Breast epithelium (tissue), 4 donors: ENCODE measurements around the gene ELL. TPM values are rescaled to one million over a fixed set of nuclear protein-coding genes. Genes with fewer than 3 reads are reported as not detected.

Source experiments
- DNase-seq, 2 donors: peaks; one replicate each; pipeline ENCODE4 v3.0.0-alpha.2; 2019; ENCODE audit warnings: low spot score in 2 of 2
- H3K27ac ChIP-seq, 2 donors: fragments of 200-600 bp; sonication (generic) in 1 of 2; one replicate each; pipeline ENCODE4 v1.5.1; 2016 to 2019; ENCODE audit warnings: mild to moderate bottlenecking in 1 of 2
- H3K27me3 ChIP-seq, 2 donors: fragments of 200-600 bp; sonication (generic) in 1 of 2; one replicate each; pipeline versions ENCODE4 v1.5.1 to v1.6.0; 2017 to 2019; ENCODE audit warnings: control low read depth in 1 of 2, mild to moderate bottlenecking in 1 of 2
- H3K36me3 ChIP-seq: fragments of 200-600 bp; one replicate; pipeline ENCODE4 v1.5.1; 2019
- H3K4me1 ChIP-seq, 2 donors: fragments of 200-600 bp; sonication (generic); one replicate each; pipeline ENCODE4 v1.5.1; 2016 to 2019; ENCODE audit warnings: control low read depth in 1 of 2
- H3K4me3 ChIP-seq, 3 donors: fragments of 200-600 bp; sonication (generic); 1 replicate in 2 of 3; 2 replicates in 1 of 3; pipeline ENCODE4 v1.5.1; 2016 to 2019; ENCODE audit warnings: mild to moderate bottlenecking in 3 of 3, moderate library complexity in 2 of 3
- H3K9me3 ChIP-seq, 2 donors: fragments of 200-600 bp; sonication (generic) in 1 of 2; one replicate each; pipeline ENCODE4 v1.5.1; 2016 to 2019; ENCODE audit warnings: control low read depth in 1 of 2
- CTCF ChIP-seq, 3 donors: fragments of 450-650 bp; IDR thresholded peaks; one replicate each; pipeline ENCODE4 v1.5.1; 2016 to 2017; ENCODE audit warnings: antibody characterized with exemption in 3 of 3, mild to moderate bottlenecking in 3 of 3, moderate library complexity in 3 of 3
- POLR2A ChIP-seq: fragments of 450-650 bp; IDR thresholded peaks from one replicate; pipeline ENCODE4 v1.6.1; 2016; ENCODE audit warnings: antibody characterized with exemption, mild to moderate bottlenecking, moderate library complexity
- POLR2AphosphoS5 ChIP-seq, 3 donors: sonication (generic); formaldehyde crosslinking; IDR thresholded peaks; one replicate each; pipeline ENCODE4 v1.6.1; 2017; ENCODE audit warnings: antibody characterized with exemption in 3 of 3
- intact Hi-C: fragments of 100-400 bp; cut with DNase I; formaldehyde crosslinking; loops from one replicate; pipeline ENCODE4 v1.15.1; 2023; ENCODE audit warnings: low total_unique reads
- total RNA-seq, 3 donors: library from RNA; depleted of rRNA; stranded (reverse); fragments of >200 nt; gene quantifications; one replicate each; pipeline ENCODE4 v1.1.0, GENCODE V29; 2016

The ELL gene
- total RNA-seq, 3 donors from 2014 or later: 13.0 to 22.3 (median 15.7) TPM

DNA sequence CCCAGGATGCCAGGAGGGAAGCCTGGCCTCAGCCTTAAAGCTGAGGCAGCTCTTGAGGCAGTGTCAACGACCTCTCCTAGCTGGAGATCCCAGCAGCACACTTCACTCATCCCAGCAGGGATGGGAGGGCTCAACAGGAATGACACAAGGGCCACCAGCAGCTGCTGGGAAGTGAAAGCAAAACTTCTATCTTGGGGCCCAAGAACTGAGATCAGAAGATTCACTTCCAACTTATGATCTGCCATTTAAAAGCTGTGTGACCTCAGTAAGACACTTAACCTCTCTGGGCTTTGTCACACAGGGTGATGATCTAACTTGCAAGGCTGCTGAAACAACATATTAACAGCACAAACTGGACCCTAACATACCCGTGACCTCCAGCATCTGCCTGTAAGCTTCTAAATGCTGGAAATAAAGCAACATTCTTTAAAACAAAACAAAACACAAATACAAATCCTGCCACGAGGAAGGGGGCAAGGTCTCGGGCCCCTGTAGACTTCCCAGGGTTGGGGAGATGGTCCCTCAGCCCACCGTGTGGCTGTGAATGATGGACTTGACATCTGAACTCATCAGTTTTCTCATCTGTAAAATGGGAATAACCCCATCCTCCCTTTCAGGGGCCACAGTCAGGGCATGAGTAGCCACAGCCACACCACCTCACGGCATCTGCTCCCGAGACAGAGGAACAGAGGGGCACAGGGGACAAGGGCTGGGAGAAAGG is 22.7 kb downstream of the ELL start:
- Histone ChIP-seq H3K4me1 (peaks cover 26 to 50% of the 10 kb centered on the region in 2 donors), H3K27me3 (no peaks in the 10 kb centered on the region), H3K9me3 (no peaks in the 10 kb centered on the region), H3K4me3 (no peak overlapping the region), H3K36me3 (no peaks in the 10 kb centered on the region), H3K27ac (peak overlapping the region; percentile 40 to 66)
- intact Hi-C loops: no loop called here
- TF ChIP-seq POLR2AphosphoS5 (IDR thresholded peaks at IDR 0.05) (no peak), CTCF (IDR thresholded peaks at IDR 0.05) (no peak), POLR2A (no peak)
- DNase-seq: no peak

DNA sequence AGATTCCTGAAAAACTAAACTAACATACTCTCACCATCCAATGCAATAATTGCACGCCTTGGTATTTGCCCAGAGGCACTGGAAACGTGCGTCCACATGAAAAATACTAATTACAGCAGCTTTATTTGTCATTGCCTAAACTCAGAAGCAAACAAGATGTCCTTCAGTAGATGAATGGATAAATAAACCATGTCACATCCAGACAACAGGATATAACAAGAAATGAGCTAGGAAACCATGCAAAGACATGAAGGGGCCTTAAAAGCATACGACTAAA is 25.0 kb downstream of the ELL start:
- Histone ChIP-seq H3K36me3 (no peaks in the 10 kb centered on the region), H3K27ac (peak overlapping the region in 1 of 2 donors; percentile 48), H3K27me3 (no peaks in the 10 kb centered on the region), H3K4me1 (peaks cover 18 to 35% of the 10 kb centered on the region in 2 donors), H3K4me3 (no peak overlapping the region), H3K9me3 (no peaks in the 10 kb centered on the region)
- DNase-seq: no peak
- intact Hi-C loops: no loop called here
- TF ChIP-seq CTCF (IDR thresholded peaks at IDR 0.05) (no peak), POLR2A (no peak), POLR2AphosphoS5 (IDR thresholded peaks at IDR 0.05) (no peak)

- Histone ChIP-seq H3K9me3 (no peaks in the 10 kb centered on the region), H3K27ac (peak overlapping the region; percentile 35 to 74), H3K27me3 (no peaks in the 10 kb centered on the region), H3K4me3 (peak overlapping the region in 1 of 3 donors; percentile 33), H3K4me1 (peaks cover 16 to 30% of the 10 kb centered on the region in 2 donors), H3K36me3 (no peaks in the 10 kb centered on the region)
- intact Hi-C loops: no loop called here
- no peak for DNase-seq
- TF ChIP-seq POLR2A (no peak), CTCF (IDR thresholded peaks at IDR 0.05) (no peak), POLR2AphosphoS5 (IDR thresholded peaks at IDR 0.05) (no peak)
These were observed 25.5 kb downstream of the ELL start for GRCh38 chr19:18496167-18496979.

GRCh38 chr19:18495204-18495911 is 26.5 kb downstream of the ELL start:
- DNase-seq: no peak
- no peaks in the 10 kb centered on the region for H3K36me3 ChIP-seq
- H3K4me1 ChIP-seq: peaks cover 16 to 19% of the 10 kb centered on the region in 2 donors
- H3K9me3 ChIP-seq: no peaks in the 10 kb centered on the region
- no peaks in the 10 kb centered on the region for H3K27me3 ChIP-seq
- H3K27ac ChIP-seq: peak overlapping the region; percentile 35 to 74
- H3K4me3 ChIP-seq: peak overlapping the region in 1 of 3 donors; percentile 33
- intact Hi-C loops: no loop called here
- TF ChIP-seq POLR2AphosphoS5 (IDR thresholded peaks at IDR 0.05) (no peak), POLR2A (no peak), CTCF (IDR thresholded peaks at IDR 0.05) (no peak)

- intact Hi-C loops: no loop called here
- H3K27me3 ChIP-seq: no peaks in the 10 kb centered on the region
- H3K4me1 ChIP-seq: peaks cover 20 to 25% of the 10 kb centered on the region in 2 donors
These were observed 27.6 kb downstream of the ELL start for GRCh38 chr19:18494267-18494607.

More at GRCh38 chr19:18494267-18494607, 27.6 kb downstream of the ELL start:
- H3K36me3 ChIP-seq: no peaks in the 10 kb centered on the region
- DNase-seq: no peak
- no peak for TF ChIP-seq CTCF (IDR thresholded peaks at IDR 0.05)
- no peak for TF ChIP-seq POLR2AphosphoS5 (IDR thresholded peaks at IDR 0.05)
- no peak for TF ChIP-seq POLR2A
- H3K9me3 ChIP-seq: no peaks in the 10 kb centered on the region
- no peak overlapping the region for H3K4me3 ChIP-seq
- H3K27ac ChIP-seq: peak overlapping the region; percentile 50 to 74
